Hepatocyte (in vitro differentiated cells): Measurements from ENCODE around the gene CACNB4.

Experiments
- EZH2 ChIP-seq: fragments of 200-600 bp; sonication (generic); IDR thresholded peaks from 2 replicates; pipeline ENCODE4 v1.6.1; 2016; ENCODE audit warnings: antibody characterized with exemption, mild to moderate bottlenecking, borderline replicate concordance
- EZH2phosphoT487 ChIP-seq: fragments of 200-600 bp; sonication (generic); IDR thresholded peaks from one replicate; pipeline ENCODE4 v1.6.1; 2018; ENCODE audit warnings: antibody characterized with exemption, mild to moderate bottlenecking, low read depth, moderate library complexity; ENCODE audit not compliant: unreplicated experiment, severe bottlenecking
- TF ChIP-seq, protein P1 (sequence below): fragments of 200-600 bp; sonication (generic); IDR thresholded peaks from 2 replicates; pipeline ENCODE4 v1.5.1; 2016; ENCODE audit warnings: antibody characterized with exemption, mild to moderate bottlenecking; ENCODE audit not compliant: poor library complexity

DNA sequence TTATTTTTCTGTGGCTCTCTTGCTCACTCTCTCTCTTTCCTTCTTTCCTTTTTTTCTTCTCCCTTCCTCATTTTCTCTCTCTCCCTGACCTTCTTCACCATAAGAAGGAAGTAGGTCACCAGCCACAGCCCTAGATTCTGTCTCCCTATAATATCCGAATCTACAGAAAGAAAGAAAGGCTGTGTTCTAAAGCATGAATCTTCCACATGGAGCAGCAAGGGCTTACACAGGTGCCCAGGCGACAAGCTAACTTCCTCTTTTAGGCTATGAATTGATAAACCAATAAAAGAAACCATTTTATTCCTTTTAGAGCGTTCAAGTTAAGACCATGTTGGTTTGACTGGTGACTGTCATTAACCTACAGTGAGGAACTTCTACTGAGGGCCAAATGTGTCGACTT, 49.3 kb downstream of the CACNB4 start:
- TF ChIP-seq EZH2phosphoT487 (no peak), EZH2 (no peak)
- TF ChIP-seq, protein P1, sequence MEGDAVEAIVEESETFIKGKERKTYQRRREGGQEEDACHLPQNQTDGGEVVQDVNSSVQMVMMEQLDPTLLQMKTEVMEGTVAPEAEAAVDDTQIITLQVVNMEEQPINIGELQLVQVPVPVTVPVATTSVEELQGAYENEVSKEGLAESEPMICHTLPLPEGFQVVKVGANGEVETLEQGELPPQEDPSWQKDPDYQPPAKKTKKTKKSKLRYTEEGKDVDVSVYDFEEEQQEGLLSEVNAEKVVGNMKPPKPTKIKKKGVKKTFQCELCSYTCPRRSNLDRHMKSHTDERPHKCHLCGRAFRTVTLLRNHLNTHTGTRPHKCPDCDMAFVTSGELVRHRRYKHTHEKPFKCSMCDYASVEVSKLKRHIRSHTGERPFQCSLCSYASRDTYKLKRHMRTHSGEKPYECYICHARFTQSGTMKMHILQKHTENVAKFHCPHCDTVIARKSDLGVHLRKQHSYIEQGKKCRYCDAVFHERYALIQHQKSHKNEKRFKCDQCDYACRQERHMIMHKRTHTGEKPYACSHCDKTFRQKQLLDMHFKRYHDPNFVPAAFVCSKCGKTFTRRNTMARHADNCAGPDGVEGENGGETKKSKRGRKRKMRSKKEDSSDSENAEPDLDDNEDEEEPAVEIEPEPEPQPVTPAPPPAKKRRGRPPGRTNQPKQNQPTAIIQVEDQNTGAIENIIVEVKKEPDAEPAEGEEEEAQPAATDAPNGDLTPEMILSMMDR: no peak
